WTC11 (cell line): ENCODE results near the gene TMEM108.

Experiments used
- CREB1 ChIP-seq: sonication (generic); formaldehyde crosslinking; IDR thresholded peaks from 2 replicates; pipeline ENCODE4 v1.8.0; 2023; ENCODE audit warnings: mild to moderate bottlenecking, missing genetic modification reagents
- ESRRA ChIP-seq: sonication (generic); formaldehyde crosslinking; IDR thresholded peaks from 2 replicates; pipeline ENCODE4 v1.8.1; 2022; ENCODE audit warnings: mild to moderate bottlenecking, missing genetic modification reagents, borderline replicate concordance
- FOXJ3 ChIP-seq: sonication (generic); formaldehyde crosslinking; IDR thresholded peaks from 2 replicates; pipeline ENCODE4 v1.9.0; 2021; ENCODE audit warnings: missing genetic modification reagents, mild to moderate bottlenecking, borderline replicate concordance
- KAT7 ChIP-seq: sonication (generic); formaldehyde crosslinking; IDR thresholded peaks from 2 replicates; pipeline ENCODE4 v1.8.1; 2023; ENCODE audit warnings: missing genetic modification reagents, mild to moderate bottlenecking, borderline replicate concordance
- NFATC4 ChIP-seq: fragments of 250-450 bp; sonication (Bioruptor Pico); IDR thresholded peaks from 2 replicates; pipeline ENCODE4 v1.9.0; 2021; ENCODE audit warnings: mild to moderate bottlenecking
- TF ChIP-seq, protein P1 (sequence below): fragments of 200-600 bp; IDR thresholded peaks from 2 replicates; pipeline ENCODE4 v1.8.0; 2022; ENCODE audit warnings: antibody characterized with exemption
- TF ChIP-seq, protein P2 (sequence below): sonication (generic); formaldehyde crosslinking; IDR thresholded peaks from 2 replicates; pipeline ENCODE4 v1.8.1; 2022; ENCODE audit warnings: low read depth, mild to moderate bottlenecking, moderate library complexity, missing genetic modification reagents, borderline replicate concordance
- TF ChIP-seq, protein P3 (sequence below): sonication (generic); formaldehyde crosslinking; IDR thresholded peaks from 2 replicates; pipeline ENCODE4 v1.8.0; 2023; ENCODE audit warnings: mild to moderate bottlenecking, missing genetic modification reagents

DNA sequence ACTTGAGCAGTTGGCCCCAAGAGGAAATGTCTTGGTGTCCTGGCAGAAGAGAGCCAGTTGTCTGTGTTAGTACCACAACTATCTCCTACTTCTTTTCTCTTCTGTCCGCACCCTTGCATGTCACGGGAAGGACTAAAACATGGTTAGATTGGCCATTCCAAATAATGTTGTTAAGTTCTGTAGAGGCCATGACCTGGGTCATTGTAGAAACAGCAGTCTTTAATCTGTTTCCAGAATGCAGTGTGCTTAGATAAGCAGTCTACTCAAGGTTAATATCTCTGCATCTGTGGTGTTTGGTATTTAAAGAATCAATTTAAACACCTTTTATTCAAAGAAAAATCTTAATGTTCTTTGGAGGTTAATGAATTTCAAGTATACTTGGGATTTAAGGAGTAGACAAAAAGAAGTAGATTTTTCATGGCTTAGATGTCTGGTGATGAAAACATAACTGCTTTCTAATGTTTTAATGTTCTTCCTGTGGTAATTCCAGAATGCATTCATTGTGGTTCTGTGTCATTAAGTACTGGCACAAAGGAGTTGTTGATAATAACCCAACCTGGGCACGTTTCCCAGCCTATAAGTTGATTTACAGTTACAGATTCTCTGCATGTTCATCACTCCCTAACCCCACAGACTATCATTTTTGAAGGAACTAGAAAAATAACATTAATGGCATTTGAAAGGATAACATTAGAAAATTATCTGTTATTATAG is 58.9 kb downstream of the TMEM108 start:
- TF ChIP-seq, protein P1, sequence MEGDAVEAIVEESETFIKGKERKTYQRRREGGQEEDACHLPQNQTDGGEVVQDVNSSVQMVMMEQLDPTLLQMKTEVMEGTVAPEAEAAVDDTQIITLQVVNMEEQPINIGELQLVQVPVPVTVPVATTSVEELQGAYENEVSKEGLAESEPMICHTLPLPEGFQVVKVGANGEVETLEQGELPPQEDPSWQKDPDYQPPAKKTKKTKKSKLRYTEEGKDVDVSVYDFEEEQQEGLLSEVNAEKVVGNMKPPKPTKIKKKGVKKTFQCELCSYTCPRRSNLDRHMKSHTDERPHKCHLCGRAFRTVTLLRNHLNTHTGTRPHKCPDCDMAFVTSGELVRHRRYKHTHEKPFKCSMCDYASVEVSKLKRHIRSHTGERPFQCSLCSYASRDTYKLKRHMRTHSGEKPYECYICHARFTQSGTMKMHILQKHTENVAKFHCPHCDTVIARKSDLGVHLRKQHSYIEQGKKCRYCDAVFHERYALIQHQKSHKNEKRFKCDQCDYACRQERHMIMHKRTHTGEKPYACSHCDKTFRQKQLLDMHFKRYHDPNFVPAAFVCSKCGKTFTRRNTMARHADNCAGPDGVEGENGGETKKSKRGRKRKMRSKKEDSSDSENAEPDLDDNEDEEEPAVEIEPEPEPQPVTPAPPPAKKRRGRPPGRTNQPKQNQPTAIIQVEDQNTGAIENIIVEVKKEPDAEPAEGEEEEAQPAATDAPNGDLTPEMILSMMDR = no peak
- TF ChIP-seq, protein P2, sequence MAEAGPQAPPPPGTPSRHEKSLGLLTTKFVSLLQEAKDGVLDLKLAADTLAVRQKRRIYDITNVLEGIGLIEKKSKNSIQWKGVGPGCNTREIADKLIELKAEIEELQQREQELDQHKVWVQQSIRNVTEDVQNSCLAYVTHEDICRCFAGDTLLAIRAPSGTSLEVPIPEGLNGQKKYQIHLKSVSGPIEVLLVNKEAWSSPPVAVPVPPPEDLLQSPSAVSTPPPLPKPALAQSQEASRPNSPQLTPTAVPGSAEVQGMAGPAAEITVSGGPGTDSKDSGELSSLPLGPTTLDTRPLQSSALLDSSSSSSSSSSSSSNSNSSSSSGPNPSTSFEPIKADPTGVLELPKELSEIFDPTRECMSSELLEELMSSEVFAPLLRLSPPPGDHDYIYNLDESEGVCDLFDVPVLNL (CRISPR knock-in tag) = no peak
- TF ChIP-seq ESRRA (CRISPR knock-in tag) (no peak), NFATC4 (no peak), CREB1 (CRISPR knock-in tag) (no peak), KAT7 (CRISPR knock-in tag) (no peak), FOXJ3 (no peak)
- TF ChIP-seq, protein P3, sequence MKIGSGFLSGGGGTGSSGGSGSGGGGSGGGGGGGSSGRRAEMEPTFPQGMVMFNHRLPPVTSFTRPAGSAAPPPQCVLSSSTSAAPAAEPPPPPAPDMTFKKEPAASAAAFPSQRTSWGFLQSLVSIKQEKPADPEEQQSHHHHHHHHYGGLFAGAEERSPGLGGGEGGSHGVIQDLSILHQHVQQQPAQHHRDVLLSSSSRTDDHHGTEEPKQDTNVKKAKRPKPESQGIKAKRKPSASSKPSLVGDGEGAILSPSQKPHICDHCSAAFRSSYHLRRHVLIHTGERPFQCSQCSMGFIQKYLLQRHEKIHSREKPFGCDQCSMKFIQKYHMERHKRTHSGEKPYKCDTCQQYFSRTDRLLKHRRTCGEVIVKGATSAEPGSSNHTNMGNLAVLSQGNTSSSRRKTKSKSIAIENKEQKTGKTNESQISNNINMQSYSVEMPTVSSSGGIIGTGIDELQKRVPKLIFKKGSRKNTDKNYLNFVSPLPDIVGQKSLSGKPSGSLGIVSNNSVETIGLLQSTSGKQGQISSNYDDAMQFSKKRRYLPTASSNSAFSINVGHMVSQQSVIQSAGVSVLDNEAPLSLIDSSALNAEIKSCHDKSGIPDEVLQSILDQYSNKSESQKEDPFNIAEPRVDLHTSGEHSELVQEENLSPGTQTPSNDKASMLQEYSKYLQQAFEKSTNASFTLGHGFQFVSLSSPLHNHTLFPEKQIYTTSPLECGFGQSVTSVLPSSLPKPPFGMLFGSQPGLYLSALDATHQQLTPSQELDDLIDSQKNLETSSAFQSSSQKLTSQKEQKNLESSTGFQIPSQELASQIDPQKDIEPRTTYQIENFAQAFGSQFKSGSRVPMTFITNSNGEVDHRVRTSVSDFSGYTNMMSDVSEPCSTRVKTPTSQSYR (CRISPR knock-in tag) = no peak
